ENCODE measurements around the gene TMEM150B. TPM values are rescaled to one million over a fixed set of nuclear protein-coding genes. Genes with fewer than 3 reads are reported as not detected.

Gene TMEM150B
- polyA plus RNA-seq, 1 donor from 2014 or later, result not detected

- H4K20me1 ChIP-seq (ENCODE audit: insufficient read depth), result no peaks in the 10 kb centered on the region
- peak overlapping the region; percentile 91 for H3K27ac ChIP-seq (ENCODE audit: low read length)
- no peaks in the 10 kb centered on the region for H3F3A ChIP-seq (ENCODE audit: insufficient read depth, low read length, poor library complexity, severe bottlenecking)
- H3K79me2 ChIP-seq (replicated peaks; ENCODE audit: insufficient read depth, low read length), result peaks cover 20% of the 10 kb centered on the region
- no peak overlapping the region for H2AFZ ChIP-seq (ENCODE audit: low read depth, low read length)
- H3K36me3 ChIP-seq (ENCODE audit: insufficient read depth, low read length), result no peaks in the 10 kb centered on the region
- TF ChIP-seq POLR2AphosphoS5 (IDR thresholded peaks at IDR 0.05) (no peak), SMC3 (conservative IDR thresholded peaks at IDR 0.05; ENCODE audit: poor library complexity) (no peak), EZH2 (IDR thresholded peaks at IDR 0.05; ENCODE audit: borderline replicate concordance, insufficient read depth, low read length, poor library complexity, severe bottlenecking) (no peak), MXI1 (conservative IDR thresholded peaks at IDR 0.05; ENCODE audit: poor library complexity, severe bottlenecking) (no peak), TAF1 (IDR thresholded peaks at IDR 0.05; ENCODE audit: low read depth) (no peak), EP300 (conservative IDR thresholded peaks at IDR 0.05; ENCODE audit: poor library complexity, severe bottlenecking) (no peak), RAD21 (conservative IDR thresholded peaks at IDR 0.05) (no peak)
- TF ChIP-seq, protein P1, sequence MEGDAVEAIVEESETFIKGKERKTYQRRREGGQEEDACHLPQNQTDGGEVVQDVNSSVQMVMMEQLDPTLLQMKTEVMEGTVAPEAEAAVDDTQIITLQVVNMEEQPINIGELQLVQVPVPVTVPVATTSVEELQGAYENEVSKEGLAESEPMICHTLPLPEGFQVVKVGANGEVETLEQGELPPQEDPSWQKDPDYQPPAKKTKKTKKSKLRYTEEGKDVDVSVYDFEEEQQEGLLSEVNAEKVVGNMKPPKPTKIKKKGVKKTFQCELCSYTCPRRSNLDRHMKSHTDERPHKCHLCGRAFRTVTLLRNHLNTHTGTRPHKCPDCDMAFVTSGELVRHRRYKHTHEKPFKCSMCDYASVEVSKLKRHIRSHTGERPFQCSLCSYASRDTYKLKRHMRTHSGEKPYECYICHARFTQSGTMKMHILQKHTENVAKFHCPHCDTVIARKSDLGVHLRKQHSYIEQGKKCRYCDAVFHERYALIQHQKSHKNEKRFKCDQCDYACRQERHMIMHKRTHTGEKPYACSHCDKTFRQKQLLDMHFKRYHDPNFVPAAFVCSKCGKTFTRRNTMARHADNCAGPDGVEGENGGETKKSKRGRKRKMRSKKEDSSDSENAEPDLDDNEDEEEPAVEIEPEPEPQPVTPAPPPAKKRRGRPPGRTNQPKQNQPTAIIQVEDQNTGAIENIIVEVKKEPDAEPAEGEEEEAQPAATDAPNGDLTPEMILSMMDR (IDR thresholded peaks at IDR 0.05; ENCODE audit: poor library complexity, severe bottlenecking), result no peak
- TF ChIP-seq, protein P2, sequence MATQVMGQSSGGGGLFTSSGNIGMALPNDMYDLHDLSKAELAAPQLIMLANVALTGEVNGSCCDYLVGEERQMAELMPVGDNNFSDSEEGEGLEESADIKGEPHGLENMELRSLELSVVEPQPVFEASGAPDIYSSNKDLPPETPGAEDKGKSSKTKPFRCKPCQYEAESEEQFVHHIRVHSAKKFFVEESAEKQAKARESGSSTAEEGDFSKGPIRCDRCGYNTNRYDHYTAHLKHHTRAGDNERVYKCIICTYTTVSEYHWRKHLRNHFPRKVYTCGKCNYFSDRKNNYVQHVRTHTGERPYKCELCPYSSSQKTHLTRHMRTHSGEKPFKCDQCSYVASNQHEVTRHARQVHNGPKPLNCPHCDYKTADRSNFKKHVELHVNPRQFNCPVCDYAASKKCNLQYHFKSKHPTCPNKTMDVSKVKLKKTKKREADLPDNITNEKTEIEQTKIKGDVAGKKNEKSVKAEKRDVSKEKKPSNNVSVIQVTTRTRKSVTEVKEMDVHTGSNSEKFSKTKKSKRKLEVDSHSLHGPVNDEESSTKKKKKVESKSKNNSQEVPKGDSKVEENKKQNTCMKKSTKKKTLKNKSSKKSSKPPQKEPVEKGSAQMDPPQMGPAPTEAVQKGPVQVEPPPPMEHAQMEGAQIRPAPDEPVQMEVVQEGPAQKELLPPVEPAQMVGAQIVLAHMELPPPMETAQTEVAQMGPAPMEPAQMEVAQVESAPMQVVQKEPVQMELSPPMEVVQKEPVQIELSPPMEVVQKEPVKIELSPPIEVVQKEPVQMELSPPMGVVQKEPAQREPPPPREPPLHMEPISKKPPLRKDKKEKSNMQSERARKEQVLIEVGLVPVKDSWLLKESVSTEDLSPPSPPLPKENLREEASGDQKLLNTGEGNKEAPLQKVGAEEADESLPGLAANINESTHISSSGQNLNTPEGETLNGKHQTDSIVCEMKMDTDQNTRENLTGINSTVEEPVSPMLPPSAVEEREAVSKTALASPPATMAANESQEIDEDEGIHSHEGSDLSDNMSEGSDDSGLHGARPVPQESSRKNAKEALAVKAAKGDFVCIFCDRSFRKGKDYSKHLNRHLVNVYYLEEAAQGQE (IDR thresholded peaks at IDR 0.05; ENCODE audit: borderline replicate concordance), result no peak
- H3K27me3 ChIP-seq (ENCODE audit: insufficient read depth, low read depth, low read length), result no peaks in the 10 kb centered on the region
- H3K4me2 ChIP-seq (ENCODE audit: low read length), result peak overlapping the region; percentile 90
- peak overlapping the region; percentile 90 for H3K4me3 ChIP-seq (ENCODE audit: low read length)
- H3K9ac ChIP-seq (ENCODE audit: low read length), result peak overlapping the region; percentile 85
- no peaks in the 10 kb centered on the region for H3K9me2 ChIP-seq (ENCODE audit: insufficient read depth, low read length)
- no peaks in the 10 kb centered on the region for H3K9me3 ChIP-seq (ENCODE audit: low read length)
Measured at GRCh38 chr19:55278391-55279135, 46.6 kb downstream of the TMEM150B start.

DNA sequence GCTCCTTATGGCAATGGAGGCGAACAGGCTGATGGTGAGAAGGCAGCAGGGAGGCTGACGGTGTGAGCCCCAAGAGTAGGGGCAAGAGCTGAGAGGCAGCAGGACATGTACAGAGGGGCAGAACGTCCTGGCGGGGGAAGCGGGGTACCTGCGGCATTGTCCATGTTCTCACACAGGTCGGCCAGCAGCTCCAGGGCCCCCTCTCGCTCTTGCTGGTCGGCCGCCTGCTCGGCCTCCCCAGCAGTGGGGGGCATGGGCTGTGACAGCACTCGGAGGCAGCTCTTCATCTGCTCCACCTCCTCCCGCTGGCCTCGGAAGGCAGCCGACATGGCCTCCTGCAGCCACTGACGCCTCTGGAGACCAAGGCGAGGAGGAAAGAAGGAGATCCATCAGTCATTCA, 47.6 kb downstream of the TMEM150B start:
- Histone ChIP-seq H3K79me2 (replicated peaks; ENCODE audit: insufficient read depth, low read length) (peaks cover 13% of the 10 kb centered on the region), H2AFZ (ENCODE audit: low read depth, low read length) (no peak overlapping the region), H3K9me3 (ENCODE audit: low read length) (no peaks in the 10 kb centered on the region), H3K27ac (ENCODE audit: low read length) (no peak overlapping the region), H3F3A (ENCODE audit: insufficient read depth, low read length, poor library complexity, severe bottlenecking) (no peaks in the 10 kb centered on the region), H3K9me2 (ENCODE audit: insufficient read depth, low read length) (no peaks in the 10 kb centered on the region), H3K4me2 (ENCODE audit: low read length) (no peak overlapping the region), H3K27me3 (ENCODE audit: insufficient read depth, low read depth, low read length) (no peaks in the 10 kb centered on the region), H3K4me3 (ENCODE audit: low read length) (no peak overlapping the region), H3K36me3 (ENCODE audit: insufficient read depth, low read length) (no peaks in the 10 kb centered on the region), H3K9ac (ENCODE audit: low read length) (no peak overlapping the region), H4K20me1 (ENCODE audit: insufficient read depth) (no peaks in the 10 kb centered on the region)
- TF ChIP-seq EP300 (conservative IDR thresholded peaks at IDR 0.05; ENCODE audit: poor library complexity, severe bottlenecking) (no peak), SMC3 (conservative IDR thresholded peaks at IDR 0.05; ENCODE audit: poor library complexity) (no peak), MXI1 (conservative IDR thresholded peaks at IDR 0.05; ENCODE audit: poor library complexity, severe bottlenecking) (no peak), RAD21 (conservative IDR thresholded peaks at IDR 0.05) (no peak), EZH2 (IDR thresholded peaks at IDR 0.05; ENCODE audit: borderline replicate concordance, insufficient read depth, low read length, poor library complexity, severe bottlenecking) (no peak), TAF1 (IDR thresholded peaks at IDR 0.05; ENCODE audit: low read depth) (no peak), POLR2AphosphoS5 (IDR thresholded peaks at IDR 0.05) (no peak)
- TF ChIP-seq, protein P2 (IDR thresholded peaks at IDR 0.05; ENCODE audit: borderline replicate concordance), result no peak
- TF ChIP-seq, protein P1 (IDR thresholded peaks at IDR 0.05; ENCODE audit: poor library complexity, severe bottlenecking), result no peak

Data from neural cell (in vitro differentiated cells).